ENCODE results near the gene SLC24A3.

- TF ChIP-seq, protein P1, sequence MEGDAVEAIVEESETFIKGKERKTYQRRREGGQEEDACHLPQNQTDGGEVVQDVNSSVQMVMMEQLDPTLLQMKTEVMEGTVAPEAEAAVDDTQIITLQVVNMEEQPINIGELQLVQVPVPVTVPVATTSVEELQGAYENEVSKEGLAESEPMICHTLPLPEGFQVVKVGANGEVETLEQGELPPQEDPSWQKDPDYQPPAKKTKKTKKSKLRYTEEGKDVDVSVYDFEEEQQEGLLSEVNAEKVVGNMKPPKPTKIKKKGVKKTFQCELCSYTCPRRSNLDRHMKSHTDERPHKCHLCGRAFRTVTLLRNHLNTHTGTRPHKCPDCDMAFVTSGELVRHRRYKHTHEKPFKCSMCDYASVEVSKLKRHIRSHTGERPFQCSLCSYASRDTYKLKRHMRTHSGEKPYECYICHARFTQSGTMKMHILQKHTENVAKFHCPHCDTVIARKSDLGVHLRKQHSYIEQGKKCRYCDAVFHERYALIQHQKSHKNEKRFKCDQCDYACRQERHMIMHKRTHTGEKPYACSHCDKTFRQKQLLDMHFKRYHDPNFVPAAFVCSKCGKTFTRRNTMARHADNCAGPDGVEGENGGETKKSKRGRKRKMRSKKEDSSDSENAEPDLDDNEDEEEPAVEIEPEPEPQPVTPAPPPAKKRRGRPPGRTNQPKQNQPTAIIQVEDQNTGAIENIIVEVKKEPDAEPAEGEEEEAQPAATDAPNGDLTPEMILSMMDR (conservative IDR thresholded peaks at IDR 0.05), result no peak
- no peak for TF ChIP-seq EZH2 (IDR thresholded peaks at IDR 0.05; ENCODE audit: low read depth)
These were observed 440.2 kb downstream of the SLC24A3 start for GRCh38 chr20:19652591-19653026.

Measured in PC-9 (cell line).